SU-DHL-6 (cell line): ENCODE measurements around the gene GSK3A.

Source experiments
- H2AFZ ChIP-seq: fragments of 200-600 bp; sonication (generic); 2 replicates; pipeline ENCODE4 v1.6.1; 2014; ENCODE audit warnings: low read depth, mild to moderate bottlenecking, moderate library complexity, mixed read lengths, antibody characterized with exemption, low read length; ENCODE audit not compliant: severe bottlenecking
- H3F3A ChIP-seq: fragments of 200-600 bp; shearing (Covaris generic); 2 replicates; pipeline ENCODE4 v1.6.0; 2016; ENCODE audit warnings: antibody characterized with exemption, mild to moderate bottlenecking; ENCODE audit not compliant: insufficient read depth
- H3K27ac ChIP-seq: fragments of 200-600 bp; sonication (generic); 2 replicates; pipeline ENCODE4 v1.5.1; 2016; ENCODE audit warnings: low read depth, mild to moderate bottlenecking, low read length, moderate library complexity, mixed read lengths
- H3K27me3 ChIP-seq: fragments of 200-600 bp; sonication (generic), shearing (Covaris generic); 2 replicates; pipeline ENCODE4 v1.6.0; 2014; ENCODE audit warnings: mild to moderate bottlenecking, low read length
- H3K36me3 ChIP-seq: fragments of 200-600 bp; sonication (generic); 2 replicates; pipeline ENCODE4 v1.6.1; 2014; ENCODE audit warnings: mild to moderate bottlenecking, low read length, mixed read lengths
- H3K4me2 ChIP-seq: fragments of 300-600, 200-600 bp; shearing (Covaris generic), sonication (generic); 2 replicates; pipeline ENCODE4 v1.6.0; 2014; ENCODE audit warnings: low read length, low read depth, mild to moderate bottlenecking; ENCODE audit not compliant: poor library complexity, severe bottlenecking
- H3K4me3 ChIP-seq: fragments of 200-600 bp; sonication (generic); 2 replicates; pipeline ENCODE4 v1.5.1; 2014; ENCODE audit warnings: antibody characterized with exemption, low read length, mild to moderate bottlenecking, mixed read lengths; ENCODE audit not compliant: insufficient read depth, poor library complexity, severe bottlenecking
- H3K79me2 ChIP-seq: fragments of 200-600 bp; sonication (generic); 2 replicates; pipeline ENCODE4 v1.6.1; 2014; ENCODE audit warnings: mild to moderate bottlenecking, low read length, moderate library complexity; ENCODE audit not compliant: insufficient read depth
- H3K9ac ChIP-seq: fragments of 200-600 bp; sonication (generic); 2 replicates; pipeline ENCODE4 v1.7.0; 2014; ENCODE audit warnings: mild to moderate bottlenecking, low read length
- H3K9me2 ChIP-seq: fragments of 200-600 bp; sonication (generic); replicated peaks from 2 replicates; pipeline ENCODE4 v1.6.1; 2014; ENCODE audit warnings: low read length; ENCODE audit not compliant: insufficient read depth
- H3K9me3 ChIP-seq: fragments of 200-600 bp; sonication (generic); 2 replicates; pipeline ENCODE4 v1.6.1; 2014; ENCODE audit warnings: low read length, mixed read lengths; ENCODE audit not compliant: insufficient read depth
- H4K20me1 ChIP-seq: fragments of 200-600 bp; sonication (generic); 2 replicates; pipeline ENCODE4 v1.6.1; 2014; ENCODE audit warnings: low read depth, mild to moderate bottlenecking, antibody characterized with exemption, low read length, moderate library complexity, mixed read lengths
- EZH2phosphoT487 ChIP-seq: fragments of 200-600 bp; sonication (generic), shearing (Covaris generic); conservative IDR thresholded peaks from 2 replicates; pipeline ENCODE4 v1.6.1; 2018; ENCODE audit warnings: mild to moderate bottlenecking, antibody characterized with exemption, low read length, moderate library complexity, mixed read lengths
- TF ChIP-seq, protein P1 (sequence below): fragments of 200-600 bp; sonication (generic); IDR thresholded peaks from one replicate; pipeline ENCODE4 v1.5.1; 2017; ENCODE audit warnings: antibody characterized with exemption, mild to moderate bottlenecking, low read length, moderate library complexity; ENCODE audit not compliant: insufficient read depth, poor library complexity, severe bottlenecking

GSK3A gene

GRCh38 chr19:42274065-42274682 is 31.8 kb upstream of the GSK3A start:
- TF ChIP-seq, protein P1, sequence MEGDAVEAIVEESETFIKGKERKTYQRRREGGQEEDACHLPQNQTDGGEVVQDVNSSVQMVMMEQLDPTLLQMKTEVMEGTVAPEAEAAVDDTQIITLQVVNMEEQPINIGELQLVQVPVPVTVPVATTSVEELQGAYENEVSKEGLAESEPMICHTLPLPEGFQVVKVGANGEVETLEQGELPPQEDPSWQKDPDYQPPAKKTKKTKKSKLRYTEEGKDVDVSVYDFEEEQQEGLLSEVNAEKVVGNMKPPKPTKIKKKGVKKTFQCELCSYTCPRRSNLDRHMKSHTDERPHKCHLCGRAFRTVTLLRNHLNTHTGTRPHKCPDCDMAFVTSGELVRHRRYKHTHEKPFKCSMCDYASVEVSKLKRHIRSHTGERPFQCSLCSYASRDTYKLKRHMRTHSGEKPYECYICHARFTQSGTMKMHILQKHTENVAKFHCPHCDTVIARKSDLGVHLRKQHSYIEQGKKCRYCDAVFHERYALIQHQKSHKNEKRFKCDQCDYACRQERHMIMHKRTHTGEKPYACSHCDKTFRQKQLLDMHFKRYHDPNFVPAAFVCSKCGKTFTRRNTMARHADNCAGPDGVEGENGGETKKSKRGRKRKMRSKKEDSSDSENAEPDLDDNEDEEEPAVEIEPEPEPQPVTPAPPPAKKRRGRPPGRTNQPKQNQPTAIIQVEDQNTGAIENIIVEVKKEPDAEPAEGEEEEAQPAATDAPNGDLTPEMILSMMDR, result no peak
- no peak for TF ChIP-seq EZH2phosphoT487
- Histone ChIP-seq H3K27me3 (no peaks in the 10 kb centered on the region), H3F3A (0 out of 2 replicates have a peak, but pooled peaks cover 6% of the 10 kb centered on the region), H3K9me2 (no peaks in the 10 kb centered on the region), H2AFZ (no peak overlapping the region), H3K27ac (no peak overlapping the region), H3K4me3 (no peak overlapping the region), H3K9me3 (no peaks in the 10 kb centered on the region), H4K20me1 (no peaks in the 10 kb centered on the region), H3K36me3 (no peaks in the 10 kb centered on the region), H3K9ac (no peak overlapping the region), H3K79me2 (peaks cover 11% of the 10 kb centered on the region; the same call in 1 of the 2 replicates), H3K4me2 (no peak overlapping the region)

DNA sequence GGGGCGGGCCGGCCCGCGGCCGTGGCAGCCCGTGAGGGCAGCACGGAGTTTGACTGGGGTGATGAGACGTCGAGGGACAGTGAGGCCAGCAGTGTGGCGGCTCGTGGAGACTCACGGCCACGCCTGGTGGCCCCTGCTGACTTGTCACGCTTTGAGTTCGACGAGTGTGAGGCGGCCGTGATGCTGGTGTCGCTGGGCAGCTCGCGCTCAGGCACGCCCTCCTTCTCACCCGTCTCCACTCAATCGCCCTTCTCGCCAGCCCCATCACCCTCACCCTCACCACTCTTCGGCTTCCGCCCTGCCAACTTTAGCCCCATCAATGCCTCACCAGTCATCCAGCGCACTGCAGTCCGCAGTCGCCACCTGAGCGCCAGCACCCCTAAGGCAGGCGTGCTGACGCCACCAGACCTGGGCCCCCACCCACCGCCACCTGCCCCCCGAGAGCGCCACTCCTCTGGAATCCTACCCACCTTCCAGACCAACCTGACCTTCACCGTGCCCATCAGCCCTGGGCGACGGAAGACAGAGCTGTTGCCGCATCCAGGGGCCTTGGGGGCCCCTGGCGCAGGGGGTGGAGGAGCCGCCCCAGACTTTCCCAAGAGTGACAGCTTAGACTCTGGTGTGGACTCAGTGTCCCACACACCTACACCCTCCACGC is 31.1 kb upstream of the GSK3A start:
- H3K36me3 ChIP-seq, result no peaks in the 10 kb centered on the region
- TF ChIP-seq EZH2phosphoT487, result no peak
- TF ChIP-seq, protein P1, result no peak
- no peak overlapping the region for H3K4me2 ChIP-seq
- H3K9me2 ChIP-seq, result no peaks in the 10 kb centered on the region
- no peak overlapping the region for H2AFZ ChIP-seq
- no peaks in the 10 kb centered on the region for H3K27me3 ChIP-seq
- no peak overlapping the region for H3K27ac ChIP-seq
- H3K9me3 ChIP-seq, result no peaks in the 10 kb centered on the region
- peaks cover 11% of the 10 kb centered on the region; the same call in 1 of the 2 replicates for H3K79me2 ChIP-seq
- no peak overlapping the region for H3K9ac ChIP-seq
- no peak overlapping the region for H3K4me3 ChIP-seq
- no peaks in the 10 kb centered on the region for H4K20me1 ChIP-seq
- H3F3A ChIP-seq, result 0 out of 2 replicates have a peak, but pooled peaks cover 5% of the 10 kb centered on the region

GRCh38 chr19:42272989-42273406 is 30.6 kb upstream of the GSK3A start:
- H3K27ac ChIP-seq, result no peak overlapping the region
- 0 out of 2 replicates have a peak, but pooled peaks cover 5% of the 10 kb centered on the region for H3F3A ChIP-seq
- H3K9ac ChIP-seq, result no peak overlapping the region
- no peak for TF ChIP-seq EZH2phosphoT487
- TF ChIP-seq, protein P1, result no peak
- no peak overlapping the region for H2AFZ ChIP-seq
- H3K27me3 ChIP-seq, result no peaks in the 10 kb centered on the region
- no peak overlapping the region for H3K4me3 ChIP-seq
- H3K79me2 ChIP-seq, result peaks cover 11% of the 10 kb centered on the region; the same call in 1 of the 2 replicates
- no peaks in the 10 kb centered on the region for H3K9me3 ChIP-seq
- no peak overlapping the region for H3K4me2 ChIP-seq
- H4K20me1 ChIP-seq, result no peaks in the 10 kb centered on the region
- no peaks in the 10 kb centered on the region for H3K9me2 ChIP-seq
- no peaks in the 10 kb centered on the region for H3K36me3 ChIP-seq
